OCI-LY3 (cell line): Measurements from ENCODE around the gene DNAAF9.
"Not testable (repeated sequence)": the region's sequence is repeated elsewhere in the genome, so short reads cannot be mapped to it uniquely, and the experiment has no call there.

ENCODE experiments used
- EZH2phosphoT487 ChIP-seq: fragments of 200-600 bp; shearing (Covaris generic); IDR thresholded peaks from 2 replicates; pipeline ENCODE4 v1.6.1; 2018; ENCODE audit warnings: antibody characterized with exemption, mixed run types, low read depth
- TF ChIP-seq, protein P1 (sequence below): fragments of 200-600, 300-600 bp; sonication (generic); IDR thresholded peaks from 2 replicates; pipeline ENCODE4 v1.5.1; 2014; ENCODE audit warnings: antibody characterized with exemption, low read length, low read depth

DNA sequence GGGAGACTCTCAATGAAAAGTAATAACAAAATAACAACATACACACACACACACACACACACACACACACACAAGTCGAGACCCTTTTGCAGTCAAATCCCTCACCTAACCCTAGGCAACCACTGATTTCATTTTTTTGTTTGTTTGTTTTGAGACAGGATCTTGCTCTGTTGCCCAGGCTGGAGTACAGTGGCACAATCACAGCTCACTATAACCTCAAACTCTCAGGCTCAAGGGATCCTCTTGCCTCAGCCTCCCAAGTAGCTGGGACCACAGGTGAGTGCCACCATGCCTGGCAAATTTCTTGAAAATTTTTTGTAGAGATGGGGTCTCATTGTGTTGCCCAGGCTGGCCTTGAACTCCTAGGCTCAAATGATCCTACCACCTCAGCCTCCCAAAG is 10.7 kb upstream of the DNAAF9 start:
- TF ChIP-seq, protein P1, sequence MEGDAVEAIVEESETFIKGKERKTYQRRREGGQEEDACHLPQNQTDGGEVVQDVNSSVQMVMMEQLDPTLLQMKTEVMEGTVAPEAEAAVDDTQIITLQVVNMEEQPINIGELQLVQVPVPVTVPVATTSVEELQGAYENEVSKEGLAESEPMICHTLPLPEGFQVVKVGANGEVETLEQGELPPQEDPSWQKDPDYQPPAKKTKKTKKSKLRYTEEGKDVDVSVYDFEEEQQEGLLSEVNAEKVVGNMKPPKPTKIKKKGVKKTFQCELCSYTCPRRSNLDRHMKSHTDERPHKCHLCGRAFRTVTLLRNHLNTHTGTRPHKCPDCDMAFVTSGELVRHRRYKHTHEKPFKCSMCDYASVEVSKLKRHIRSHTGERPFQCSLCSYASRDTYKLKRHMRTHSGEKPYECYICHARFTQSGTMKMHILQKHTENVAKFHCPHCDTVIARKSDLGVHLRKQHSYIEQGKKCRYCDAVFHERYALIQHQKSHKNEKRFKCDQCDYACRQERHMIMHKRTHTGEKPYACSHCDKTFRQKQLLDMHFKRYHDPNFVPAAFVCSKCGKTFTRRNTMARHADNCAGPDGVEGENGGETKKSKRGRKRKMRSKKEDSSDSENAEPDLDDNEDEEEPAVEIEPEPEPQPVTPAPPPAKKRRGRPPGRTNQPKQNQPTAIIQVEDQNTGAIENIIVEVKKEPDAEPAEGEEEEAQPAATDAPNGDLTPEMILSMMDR, result not testable (repeated sequence)
- TF ChIP-seq EZH2phosphoT487, result not testable (repeated sequence)
